ENCODE data around the gene KLHL28.

Gene KLHL28

DNA sequence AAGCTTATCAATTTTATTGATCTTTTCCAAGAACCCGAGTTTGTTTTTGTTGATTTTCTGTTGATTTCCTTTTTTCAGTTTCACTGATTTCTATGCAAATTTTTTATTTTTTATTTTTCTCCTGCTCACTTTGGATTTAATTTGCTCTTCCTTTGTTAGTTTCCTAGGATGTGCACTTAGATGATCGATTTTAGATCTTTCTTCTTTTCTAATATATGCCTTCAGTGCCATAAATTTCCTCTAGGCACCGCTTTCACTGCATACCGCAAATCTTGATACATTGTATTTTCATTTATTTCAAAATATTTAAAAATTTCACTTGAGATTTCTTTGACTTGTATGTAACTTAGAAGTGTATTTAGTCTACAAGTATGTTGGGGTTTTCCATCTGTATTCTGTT, 9.7 kb upstream of the KLHL28 start:
- TF ChIP-seq, protein P1, sequence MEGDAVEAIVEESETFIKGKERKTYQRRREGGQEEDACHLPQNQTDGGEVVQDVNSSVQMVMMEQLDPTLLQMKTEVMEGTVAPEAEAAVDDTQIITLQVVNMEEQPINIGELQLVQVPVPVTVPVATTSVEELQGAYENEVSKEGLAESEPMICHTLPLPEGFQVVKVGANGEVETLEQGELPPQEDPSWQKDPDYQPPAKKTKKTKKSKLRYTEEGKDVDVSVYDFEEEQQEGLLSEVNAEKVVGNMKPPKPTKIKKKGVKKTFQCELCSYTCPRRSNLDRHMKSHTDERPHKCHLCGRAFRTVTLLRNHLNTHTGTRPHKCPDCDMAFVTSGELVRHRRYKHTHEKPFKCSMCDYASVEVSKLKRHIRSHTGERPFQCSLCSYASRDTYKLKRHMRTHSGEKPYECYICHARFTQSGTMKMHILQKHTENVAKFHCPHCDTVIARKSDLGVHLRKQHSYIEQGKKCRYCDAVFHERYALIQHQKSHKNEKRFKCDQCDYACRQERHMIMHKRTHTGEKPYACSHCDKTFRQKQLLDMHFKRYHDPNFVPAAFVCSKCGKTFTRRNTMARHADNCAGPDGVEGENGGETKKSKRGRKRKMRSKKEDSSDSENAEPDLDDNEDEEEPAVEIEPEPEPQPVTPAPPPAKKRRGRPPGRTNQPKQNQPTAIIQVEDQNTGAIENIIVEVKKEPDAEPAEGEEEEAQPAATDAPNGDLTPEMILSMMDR (IDR thresholded peaks at IDR 0.05; ENCODE audit: control insufficient read depth, insufficient read depth, low read depth, low read length, missing control alignments), result no peak
- no peak for DNase-seq (ENCODE audit: low read depth)
- no peak overlapping the region for H3K4me3 ChIP-seq (ENCODE audit: control insufficient read depth, low read depth, low read length)

DNA sequence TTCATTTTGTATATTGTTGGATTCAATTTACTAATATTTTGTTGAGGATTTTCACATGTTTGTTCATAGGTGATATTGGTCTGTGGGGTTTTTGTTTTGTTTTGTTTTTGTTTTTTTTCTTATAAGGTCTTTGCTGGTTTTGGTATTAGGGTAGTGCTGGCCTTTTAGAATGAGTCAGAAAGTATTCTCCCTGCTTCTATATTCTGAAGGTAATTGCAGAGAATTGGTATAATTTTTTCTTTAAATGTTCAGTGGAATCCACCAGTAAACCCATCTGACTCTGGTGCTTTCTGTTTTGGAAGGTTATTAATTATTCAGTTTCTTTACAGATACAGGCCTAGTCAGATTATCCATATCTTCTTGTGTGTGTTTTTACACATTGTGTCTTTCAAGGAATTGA, 9.2 kb upstream of the KLHL28 start:
- no peak for DNase-seq (ENCODE audit: low read depth)
- H3K4me3 ChIP-seq (ENCODE audit: control insufficient read depth, low read depth, low read length), result no peak overlapping the region
- TF ChIP-seq, protein P1 (IDR thresholded peaks at IDR 0.05; ENCODE audit: control insufficient read depth, insufficient read depth, low read depth, low read length, missing control alignments), result no peak

DNA sequence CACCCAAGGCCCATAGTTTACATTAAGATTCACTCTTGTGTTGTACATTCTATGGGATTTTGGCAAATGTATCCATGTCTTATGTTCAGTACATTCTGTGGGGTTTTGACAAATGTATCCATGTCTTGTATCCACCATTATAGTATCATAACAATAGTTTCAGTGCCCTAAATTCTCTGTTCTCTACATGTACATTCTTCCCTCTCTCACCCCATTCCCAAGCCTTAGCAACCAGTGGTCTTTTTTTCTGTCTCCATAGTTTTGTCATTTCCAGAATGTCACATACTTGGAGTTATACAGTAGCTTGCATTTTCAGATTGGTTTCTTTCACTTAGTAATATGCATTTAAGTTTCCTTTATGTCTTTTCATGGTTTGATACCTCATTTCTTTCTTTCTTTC, 7.0 kb upstream of the KLHL28 start:
- no peak overlapping the region for H3K4me3 ChIP-seq (ENCODE audit: control insufficient read depth, low read depth, low read length)
- TF ChIP-seq, protein P1 (IDR thresholded peaks at IDR 0.05; ENCODE audit: control insufficient read depth, insufficient read depth, low read depth, low read length, missing control alignments), result no peak
- no peak for DNase-seq (ENCODE audit: low read depth)

DNA sequence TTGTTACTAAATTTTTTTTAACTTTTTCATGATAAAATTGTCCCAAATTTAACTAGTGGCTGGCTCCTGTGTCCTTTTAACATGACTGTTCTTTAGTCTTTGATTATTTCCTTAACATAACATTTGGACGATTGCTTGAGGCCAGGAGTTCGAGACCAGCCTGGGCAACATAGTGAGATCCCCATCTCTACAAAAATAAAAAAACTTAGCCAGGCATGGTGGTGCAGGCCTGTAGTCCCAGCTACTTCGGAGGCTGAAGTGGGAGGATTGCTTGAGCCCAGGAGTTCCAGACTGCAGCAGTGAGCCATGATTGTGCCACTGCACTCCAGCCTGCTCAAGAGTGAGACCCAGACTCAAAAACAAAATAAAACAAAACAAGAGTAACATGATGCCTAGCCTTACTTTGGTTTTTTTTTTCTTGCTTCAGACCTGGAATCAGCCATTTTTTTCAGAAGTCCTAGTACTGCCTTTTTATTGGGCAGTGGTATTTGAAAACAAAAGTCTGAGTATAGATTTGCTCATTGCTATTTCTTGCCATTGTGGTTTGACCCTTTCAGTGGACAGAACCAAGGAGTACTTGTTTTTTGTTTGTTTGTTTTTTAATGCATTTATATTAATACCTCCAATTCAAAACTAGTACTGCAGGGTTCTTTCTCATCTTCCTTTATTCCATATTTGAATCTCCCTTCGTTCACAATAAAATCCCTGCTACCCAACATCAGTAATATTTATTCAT, 5.0 kb upstream of the KLHL28 start:
- DNase-seq (ENCODE audit: low read depth), result no peak
- TF ChIP-seq, protein P1 (IDR thresholded peaks at IDR 0.05; ENCODE audit: control insufficient read depth, insufficient read depth, low read depth, low read length, missing control alignments), result no peak
- H3K4me3 ChIP-seq (ENCODE audit: control insufficient read depth, low read depth, low read length), result peak overlapping the region; percentile 9; the same call in 1 of the 2 replicates

DNA sequence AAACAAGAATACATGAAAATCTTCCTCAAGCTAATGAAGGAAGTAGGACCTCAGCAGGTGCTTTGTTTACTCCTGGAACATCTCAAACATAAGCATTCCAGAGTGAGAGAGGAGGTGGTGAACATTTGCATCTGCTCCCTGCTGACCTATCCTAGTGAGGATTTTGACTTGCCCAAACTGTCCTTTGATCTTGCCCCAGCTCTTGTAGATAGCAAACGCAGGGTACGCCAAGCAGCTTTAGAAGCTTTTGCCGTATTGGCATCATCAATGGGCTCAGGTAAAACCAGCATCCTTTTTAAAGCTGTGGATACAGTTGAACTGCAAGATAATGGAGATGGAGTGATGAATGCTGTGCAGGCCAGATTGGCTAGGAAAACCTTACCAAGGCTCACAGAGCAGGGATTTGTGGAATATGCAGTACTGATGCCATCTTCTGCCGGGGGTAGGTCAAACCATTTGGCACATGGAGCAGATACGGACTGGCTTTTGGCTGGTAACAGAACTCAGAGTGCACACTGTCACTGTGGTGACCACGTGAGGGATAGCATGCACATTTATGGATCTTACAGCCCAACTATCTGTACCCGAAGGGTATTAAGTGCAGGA, 2.1 kb upstream of the KLHL28 start:
- H3K4me3 ChIP-seq (ENCODE audit: control insufficient read depth, low read depth, low read length), result peak overlapping the region; percentile 83
- no peak for DNase-seq (ENCODE audit: low read depth)
- TF ChIP-seq, protein P1 (IDR thresholded peaks at IDR 0.05; ENCODE audit: control insufficient read depth, insufficient read depth, low read depth, low read length, missing control alignments), result no peak

DNA sequence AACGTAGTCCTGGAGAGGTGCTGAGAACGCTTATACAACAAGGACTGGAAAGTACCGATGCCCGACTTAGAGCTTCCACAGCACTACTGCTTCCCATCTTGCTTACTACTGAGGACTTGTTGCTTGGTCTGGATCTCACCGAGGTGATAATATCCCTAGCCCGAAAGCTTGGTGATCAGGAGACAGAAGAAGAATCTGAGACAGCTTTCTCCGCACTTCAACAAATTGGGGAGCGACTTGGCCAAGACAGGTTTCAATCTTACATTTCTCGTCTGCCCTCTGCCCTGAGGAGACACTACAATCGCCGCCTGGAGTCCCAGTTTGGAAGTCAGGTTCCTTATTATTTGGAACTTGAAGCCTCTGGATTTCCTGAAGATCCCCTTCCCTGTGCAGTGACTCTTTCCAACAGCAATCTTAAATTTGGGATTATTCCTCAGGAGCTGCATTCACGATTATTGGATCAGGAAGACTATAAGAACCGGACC, 1.3 kb upstream of the KLHL28 start:
- DNase-seq (ENCODE audit: low read depth), result no peak
- peak overlapping the region; percentile 83 for H3K4me3 ChIP-seq (ENCODE audit: control insufficient read depth, low read depth, low read length)

More for the DNA sequence above, 1.3 kb upstream of the KLHL28 start:
- TF ChIP-seq, protein P1 (IDR thresholded peaks at IDR 0.05; ENCODE audit: control insufficient read depth, insufficient read depth, low read depth, low read length, missing control alignments), result no peak

Data from AG09309 (cell line).